HFFc6 (cell line): ENCODE data around the gene C21orf58. TPM values are rescaled to one million over a fixed set of nuclear protein-coding genes. Genes with fewer than 3 reads are reported as not detected.
A peak's percentile ranks its signal among the peaks of the same experiment; 100 is the strongest.

ENCODE experiments used
- DNase-seq: peaks from one replicate; pipeline ENCODE4 v3.0.0-alpha.2; 2018
- H3K27ac Mint-ChIP-seq: 2 replicates; pipeline ENCODE4 v1.8.0; 2020; ENCODE audit warnings: mild to moderate bottlenecking, mixed read lengths
- H3K27me3 Mint-ChIP-seq: 2 replicates; pipeline ENCODE4 v1.8.0; 2021; ENCODE audit warnings: mild to moderate bottlenecking, moderate library complexity, mixed read lengths; ENCODE audit not compliant: insufficient read depth
- H3K36me3 Mint-ChIP-seq: 2 replicates; pipeline ENCODE4 v1.8.0; 2021; ENCODE audit warnings: low read depth, mixed read lengths
- H3K4me1 Mint-ChIP-seq: 2 replicates; pipeline ENCODE4 v1.8.0; 2020; ENCODE audit warnings: low read depth, mixed read lengths
- H3K4me3 Mint-ChIP-seq: 2 replicates; pipeline ENCODE4 v1.8.0; 2020; ENCODE audit warnings: mild to moderate bottlenecking, moderate library complexity, mixed read lengths
- H3K9me3 Mint-ChIP-seq: 2 replicates; pipeline ENCODE4 v1.8.0; 2020; ENCODE audit warnings: mild to moderate bottlenecking, mixed read lengths
- CTCF ChIP-seq: fragments of 200-600 bp; sonication (generic); IDR thresholded peaks from 2 replicates; pipeline ENCODE4 v1.5.0; 2021; ENCODE audit warnings: antibody characterized with exemption, mild to moderate bottlenecking
- total RNA-seq, 6 experiments: library from RNA; stranded (reverse); fragmentation: NEBNext Ultra II Directional; extraction: Animal tissue kit (Norgen Biotek cat#: 25700); gene quantifications; 2 replicates in 1 of 6; 3 replicates in 5 of 6; pipeline ENCODE4 v1.2.3, GENCODE V29; 2021

Gene C21orf58
- total RNA-seq, 6 experiments from 2014 or later, result 5.2 to 7.7 (median 7.1) TPM

- peak; percentile 88 for DNase-seq
- peaks cover 44% of the 10 kb centered on the region for H3K4me1 Mint-ChIP-seq
- peaks cover 23% of the 10 kb centered on the region for H3K36me3 Mint-ChIP-seq
- H3K27me3 Mint-ChIP-seq, result no peaks in the 10 kb centered on the region; the same call in 1 of the 2 replicates
- peak within 1 kb of the TSS; percentile 92 for H3K27ac Mint-ChIP-seq
- no peaks in the 10 kb centered on the region for H3K9me3 Mint-ChIP-seq
- H3K4me3 Mint-ChIP-seq, result peak within 1 kb of the TSS; percentile 94
- TF ChIP-seq CTCF, result peak; percentile 69
Measured at GRCh38 chr21:46285761-46286647, 37.7 kb downstream of the C21orf58 start, which contains the start of gene YBEY. YBEY (plus strand) TSS chr21:46286342; CDS start chr21:46286914, 572 bp downstream.

- H3K4me1 Mint-ChIP-seq, result peaks cover 45% of the 10 kb centered on the region
- no peaks in the 10 kb centered on the region for H3K9me3 Mint-ChIP-seq
- TF ChIP-seq CTCF, result no peak
- H3K27me3 Mint-ChIP-seq, result no peaks in the 10 kb centered on the region; the same call in 1 of the 2 replicates
- no peak for DNase-seq
- H3K27ac Mint-ChIP-seq, result peak within 1 kb of the TSS; percentile 92
- H3K36me3 Mint-ChIP-seq, result peaks cover 30% of the 10 kb centered on the region
- peak within 1 kb of the TSS; percentile 94 for H3K4me3 Mint-ChIP-seq
Measured at GRCh38 chr21:46285206-46285661, 38.4 kb downstream of the C21orf58 start, which contains the start of gene MCM3AP. MCM3AP (minus strand) TSS chr21:46285611; CDS start chr21:46285286, 325 bp downstream.

GRCh38 chr21:46284733-46285132 lies 38.9 kb downstream of the C21orf58 start:
- Mint-ChIP-seq H3K27me3 (no peaks in the 10 kb centered on the region; the same call in 1 of the 2 replicates), H3K4me1 (peaks cover 45% of the 10 kb centered on the region), H3K27ac (peak overlapping the region; percentile 89), H3K36me3 (peaks cover 32% of the 10 kb centered on the region), H3K4me3 (peak overlapping the region; percentile 94), H3K9me3 (no peaks in the 10 kb centered on the region)
- TF ChIP-seq CTCF, result no peak
- DNase-seq, result no peak

- H3K27me3 Mint-ChIP-seq, result no peaks in the 10 kb centered on the region; the same call in 1 of the 2 replicates
Measured at GRCh38 chr21:46284077-46284644, 39.5 kb downstream of the C21orf58 start.

More at GRCh38 chr21:46284077-46284644, 39.5 kb downstream of the C21orf58 start:
- Mint-ChIP-seq H3K4me1 (peaks cover 43% of the 10 kb centered on the region), H3K9me3 (no peaks in the 10 kb centered on the region), H3K36me3 (peaks cover 38% of the 10 kb centered on the region), H3K4me3 (peak overlapping the region; percentile 94), H3K27ac (no peak overlapping the region; the same call in 1 of the 2 replicates)
- no peak for DNase-seq
- no peak for TF ChIP-seq CTCF
